HG03457 (cell line): Measurements from ENCODE around the gene MED10.

ENCODE experiments used
- ATAC-seq: cut with Tn5 transposase; IDR thresholded peaks from one replicate; pipeline ENCODE4 v1.9.1; 2021; ENCODE audit warnings: moderate number of reproducible peaks; ENCODE audit not compliant: unreplicated experiment

MED10 gene

GRCh38 chr5:6353602-6354302, 24.6 kb downstream of the MED10 start:
- no peak for ATAC-seq

DNA sequence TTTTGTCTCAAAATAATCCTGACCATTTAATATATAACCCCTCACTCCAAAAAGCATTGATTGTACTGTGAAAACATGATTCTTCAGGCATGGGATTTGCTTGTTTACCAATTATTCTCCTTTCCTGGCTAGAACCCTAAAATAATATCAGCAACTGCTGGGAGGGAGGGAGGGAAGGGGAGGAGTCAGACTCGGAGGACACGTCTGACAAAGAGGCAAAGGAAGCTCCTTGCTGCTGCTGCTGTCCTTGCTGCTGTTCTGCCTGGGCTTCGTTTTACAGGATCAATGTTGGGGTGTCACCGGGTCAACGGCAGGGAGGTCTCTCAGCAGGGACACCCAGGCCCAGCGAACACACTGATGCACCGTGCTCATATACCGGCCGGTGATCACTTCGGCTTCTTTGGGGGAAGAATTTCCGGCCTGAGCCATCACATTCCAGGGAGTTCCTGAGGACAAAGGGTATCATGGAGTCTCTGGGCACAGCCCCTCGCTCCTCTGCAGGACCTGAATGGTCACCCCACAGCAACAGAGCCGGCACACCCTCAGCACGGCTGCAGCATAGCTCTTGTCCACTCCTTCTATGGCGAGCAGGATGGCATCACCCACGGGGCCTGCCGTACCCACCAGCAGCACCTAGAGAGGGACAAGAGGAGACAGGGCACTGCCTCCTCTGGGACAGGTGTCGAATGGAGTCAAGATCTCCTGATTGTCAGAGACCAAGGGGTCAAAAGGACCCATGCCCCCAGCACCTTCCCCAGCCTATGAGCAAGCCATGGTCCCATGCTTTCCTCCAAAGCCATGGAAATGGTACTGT, 27.9 kb downstream of the MED10 start:
- ATAC-seq: no peak

GRCh38 chr5:6349387-6349786, 29.0 kb downstream of the MED10 start:
- no peak for ATAC-seq

- no peak for ATAC-seq
Measured at GRCh38 chr5:6348476-6349000, 29.8 kb downstream of the MED10 start.

DNA sequence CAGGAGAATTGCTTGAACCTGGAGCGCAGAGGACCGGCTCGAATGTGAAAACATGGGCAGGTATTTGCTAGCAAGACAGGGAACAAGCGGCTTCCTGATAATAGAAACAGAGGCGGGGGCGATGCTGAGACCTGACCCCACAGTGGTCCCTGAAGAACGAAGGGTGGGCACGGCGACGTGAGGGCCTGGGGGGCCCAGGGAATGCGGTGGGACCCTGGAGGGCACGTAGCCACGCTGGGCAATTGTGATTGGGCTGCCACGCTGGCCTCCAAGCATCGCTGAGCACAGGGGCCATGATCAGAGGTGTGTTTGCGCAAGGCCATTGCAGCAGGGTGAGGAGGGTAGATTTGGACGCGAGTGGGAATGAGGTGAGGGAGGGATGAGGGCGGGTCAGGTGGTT, 30.7 kb downstream of the MED10 start:
- no peak for ATAC-seq

DNA sequence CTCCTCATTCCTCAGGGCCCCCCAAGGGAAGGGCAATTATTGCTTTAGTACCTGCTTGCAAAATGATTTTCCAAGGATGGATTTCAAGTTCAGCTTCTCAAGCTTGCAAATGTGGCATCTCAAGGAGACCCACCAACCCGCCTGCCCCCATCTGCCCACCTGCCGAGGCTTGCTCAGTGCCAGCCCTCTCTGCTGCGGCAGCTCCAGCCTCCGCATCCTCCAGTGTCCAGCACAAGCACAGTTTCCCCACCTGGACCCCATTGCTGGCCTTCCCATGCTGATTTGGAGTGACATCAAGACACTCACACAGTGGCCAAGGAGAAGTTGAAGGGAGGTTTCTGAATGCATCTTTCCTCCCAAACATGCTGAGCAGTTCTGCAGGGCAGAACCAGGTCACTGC, 31.2 kb downstream of the MED10 start:
- ATAC-seq: no peak

DNA sequence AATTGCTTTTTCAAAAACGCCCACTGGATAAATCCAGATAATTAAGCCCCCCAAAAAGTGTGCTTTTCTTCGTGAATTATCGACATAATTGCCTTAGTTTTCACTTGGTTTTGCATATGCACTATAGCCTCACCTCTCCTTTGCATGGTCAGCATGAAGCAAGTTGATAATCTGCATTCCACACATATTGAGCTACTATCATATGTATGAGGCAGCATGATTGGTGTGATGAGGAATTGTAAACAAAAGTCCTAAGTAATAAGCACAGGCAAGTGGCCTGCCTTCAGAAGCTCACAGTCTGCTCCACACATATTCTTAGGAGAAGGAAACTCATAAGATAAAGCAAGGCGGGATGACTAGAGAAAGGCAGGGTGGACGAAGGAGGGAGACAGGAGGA, 33.8 kb downstream of the MED10 start:
- no peak for ATAC-seq

- no peak for ATAC-seq
Measured at GRCh38 chr5:6343951-6344592, 34.3 kb downstream of the MED10 start.

DNA sequence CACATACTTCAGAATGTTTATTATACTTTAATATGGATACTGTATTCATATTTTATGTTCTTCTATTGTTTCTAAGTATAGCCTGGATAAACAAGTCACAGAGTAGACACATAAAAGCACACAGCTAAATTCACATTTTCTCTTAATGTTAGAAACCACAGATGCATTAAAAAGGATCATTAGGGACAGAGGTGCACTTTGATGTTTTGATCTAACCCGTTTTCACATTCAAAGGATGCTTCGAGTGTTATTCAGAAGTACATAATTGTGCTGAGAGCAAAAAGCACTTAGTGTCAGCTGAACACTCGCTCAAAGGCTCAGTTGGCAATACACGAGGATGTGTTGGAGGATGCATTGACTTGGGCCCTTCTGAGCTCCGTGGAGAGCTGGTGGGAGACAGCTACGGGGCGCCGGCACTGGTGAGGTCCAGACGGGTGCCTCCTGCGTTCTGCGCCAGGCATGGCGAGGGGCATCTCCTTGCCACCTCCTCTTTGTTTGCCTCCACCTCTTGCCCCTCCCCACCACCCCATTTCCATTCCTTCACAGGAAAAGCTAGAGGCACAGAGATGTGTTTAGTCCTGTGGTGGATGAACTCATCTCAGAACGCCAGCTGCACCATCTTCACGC, 35.5 kb downstream of the MED10 start:
- no peak for ATAC-seq

DNA sequence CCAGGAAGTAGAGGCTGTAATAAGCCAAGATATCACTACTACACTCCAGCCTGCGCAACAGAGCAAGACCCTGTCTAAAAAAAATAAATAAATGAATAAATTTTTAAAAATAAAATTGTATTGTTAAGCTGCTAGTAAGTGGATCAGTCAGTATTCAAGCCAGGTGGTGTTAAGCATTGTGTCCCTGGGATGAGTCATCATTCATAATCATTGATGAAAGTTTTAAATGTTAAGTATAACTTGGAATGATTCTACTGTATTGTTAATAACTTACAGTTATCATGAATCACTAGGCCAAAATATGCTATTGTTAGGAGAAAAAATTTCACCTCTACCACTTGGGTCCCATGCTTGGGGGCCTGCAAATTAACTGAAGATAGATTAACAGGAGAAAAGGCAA, 38.2 kb downstream of the MED10 start:
- no peak for ATAC-seq

DNA sequence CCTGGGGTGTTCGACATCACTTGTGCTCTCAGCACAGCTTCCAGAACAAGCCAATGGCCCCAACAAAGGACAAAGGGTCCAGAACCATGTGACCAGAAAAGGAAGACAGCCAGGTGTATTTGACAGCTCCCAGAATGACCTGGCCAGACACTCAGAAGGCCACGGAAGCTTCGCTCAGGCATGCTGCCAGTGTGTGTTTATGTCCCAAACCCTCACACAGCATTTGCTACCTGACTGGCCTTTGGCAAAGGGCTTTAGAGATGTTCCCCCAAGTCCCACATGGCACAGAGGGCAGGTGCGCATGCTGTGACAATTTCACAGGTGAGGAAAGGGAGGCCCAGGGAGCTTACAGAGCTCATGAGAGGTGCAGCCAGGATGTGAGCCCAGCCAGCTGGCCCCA, 39.5 kb downstream of the MED10 start:
- ATAC-seq: no peak

- ATAC-seq: no peak
Measured at GRCh38 chr5:6338135-6338534, 40.2 kb downstream of the MED10 start.

DNA sequence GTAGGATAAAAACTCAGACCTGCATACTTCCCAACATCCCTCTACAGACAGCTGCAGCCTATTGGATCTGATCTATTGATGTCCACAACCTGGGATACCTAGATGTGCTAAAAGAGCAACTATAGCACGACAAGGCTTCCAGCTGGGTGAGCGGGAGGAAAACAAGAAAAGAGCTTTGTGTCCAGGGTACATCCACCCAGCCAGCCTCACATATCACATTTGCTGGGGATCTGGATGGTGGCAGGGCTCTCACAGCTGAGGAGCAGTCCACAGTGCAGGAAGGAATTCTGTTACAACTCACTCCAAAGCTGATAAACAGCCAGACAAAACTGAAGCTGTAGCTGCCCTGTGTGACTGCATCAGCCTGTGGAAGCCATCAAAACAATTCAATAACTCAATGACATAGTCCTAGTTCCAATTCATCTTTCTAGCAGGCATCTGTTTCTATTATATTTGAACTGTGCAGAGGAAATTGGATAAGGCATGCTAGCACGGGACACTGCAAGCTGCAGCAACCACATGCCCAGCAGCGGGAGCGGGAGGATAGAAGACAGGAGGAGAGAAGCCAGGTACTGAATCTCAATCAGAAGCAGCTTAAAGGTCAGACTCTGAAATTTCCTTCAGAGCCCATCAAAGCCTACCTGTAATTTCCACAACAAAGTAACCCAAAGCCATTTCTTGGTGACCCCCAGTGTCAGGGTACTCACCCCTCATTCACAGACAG, 45.0 kb downstream of the MED10 start:
- no peak for ATAC-seq

DNA sequence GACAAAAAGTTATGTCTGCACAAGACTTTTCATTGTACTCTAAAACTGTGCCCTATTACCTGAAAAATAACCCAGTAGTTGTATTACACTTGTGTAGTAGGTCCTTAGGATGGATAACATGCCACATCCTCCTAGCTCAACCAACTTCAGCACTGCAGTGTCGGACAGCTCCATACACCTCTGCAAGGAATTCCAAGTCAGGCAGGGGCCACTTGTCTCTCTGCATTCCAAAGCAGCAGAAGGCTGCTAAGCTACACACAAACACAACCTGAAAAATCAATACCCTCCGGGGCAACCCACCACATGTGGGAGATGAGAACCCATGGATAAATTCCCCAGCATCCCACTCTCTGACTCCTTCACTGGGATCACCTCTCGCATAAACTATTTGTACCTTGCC, 50.2 kb downstream of the MED10 start:
- ATAC-seq: no peak

DNA sequence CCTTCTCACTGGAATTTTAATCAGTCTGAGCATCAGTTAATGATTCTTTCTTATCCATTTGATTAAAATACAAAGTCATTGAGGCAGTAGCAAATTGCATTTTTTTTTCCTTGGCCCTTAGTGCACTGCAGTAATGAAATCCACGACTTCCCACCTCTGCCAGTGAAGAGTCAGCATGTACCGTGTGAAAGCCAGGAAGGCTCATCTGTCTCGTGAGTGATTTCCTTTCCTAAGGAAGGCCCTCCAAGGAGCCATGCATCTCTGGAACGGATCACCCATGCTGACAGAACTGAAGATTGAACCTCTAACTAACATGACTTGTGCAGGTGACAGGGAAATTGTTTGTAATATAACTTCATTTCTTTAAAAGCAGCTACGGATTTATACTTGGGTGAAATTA, 51.6 kb downstream of the MED10 start:
- no peak for ATAC-seq

- no peak for ATAC-seq
Measured at GRCh38 chr5:6322163-6322713, 56.1 kb downstream of the MED10 start.
